Thyroid gland (tissue), 4 donors: Measurements from ENCODE around the gene ABCG1. TPM values are rescaled to one million over a fixed set of nuclear protein-coding genes. Genes with fewer than 3 reads are reported as not detected.

ENCODE experiments used
- DNase-seq, 2 donors: peaks; one replicate each; pipeline ENCODE4 v3.0.0-alpha.2; 2019
- H3K27ac ChIP-seq, 3 donors: fragments of 200-600 bp; sonication (generic); 1 replicate in 2 of 3; 2 replicates in 1 of 3; pipeline ENCODE4 v1.5.1; 2016 to 2019; ENCODE audit warnings: mild to moderate bottlenecking in 1 of 3, moderate library complexity in 1 of 3
- H3K27me3 ChIP-seq: fragments of 200-600 bp; sonication (generic); one replicate; pipeline ENCODE4 v1.5.1; 2019
- H3K36me3 ChIP-seq, 2 donors: fragments of 200-600 bp; sonication (generic); one replicate each; pipeline ENCODE4 v1.5.1; 2016 to 2019
- H3K4me1 ChIP-seq, 2 donors: fragments of 200-600 bp; sonication (generic); one replicate each; pipeline ENCODE4 v1.5.1; 2017 to 2019
- H3K4me3 ChIP-seq, 3 donors: fragments of 200-600 bp; sonication (generic); replicated peaks in 1 of 3; 1 replicate in 2 of 3; 2 replicates in 1 of 3; pipeline ENCODE4 v1.5.1; 2016; ENCODE audit warnings: mild to moderate bottlenecking in 1 of 3
- H3K9me3 ChIP-seq: fragments of 200-600 bp; sonication (generic); one replicate; pipeline ENCODE4 v1.5.1; 2017
- CTCF ChIP-seq, 6 experiments: fragments of 200-600 bp in 3 of 6; fragments of 450-650 bp in 3 of 6; sonication (generic) in 3 of 6; IDR thresholded peaks; one replicate each; pipeline ENCODE4 v1.5.1; 2016 to 2019; ENCODE audit warnings: antibody characterized with exemption in 6 of 6, mild to moderate bottlenecking in 2 of 6, inconsistent platforms in 1 of 6, moderate library complexity in 1 of 6
- POLR2A ChIP-seq, 2 donors: fragments of 450-650 bp; IDR thresholded peaks; one replicate each; pipeline ENCODE4 v1.6.1; 2017; ENCODE audit warnings: antibody characterized with exemption in 2 of 2, mild to moderate bottlenecking in 2 of 2, moderate library complexity in 1 of 2
- WGBS, 2 donors: methylation state at CpG; one replicate each; pipeline ENCODE4 v1.1.5; 2017; 5-methylcytosine and 5-hydroxymethylcytosine counted together
- intact Hi-C: fragments of 100-400 bp; cut with DNase I; formaldehyde crosslinking; loops from one replicate; pipeline ENCODE4 v1.15.1; 2023
- total RNA-seq, 4 donors: library from RNA; depleted of rRNA; stranded (reverse); fragments of >200 nt; gene quantifications; one replicate each; pipeline ENCODE4 v1.2.3, GENCODE V29; 2016

The ABCG1 gene
- total RNA-seq, 4 donors from 2014 or later = 13.8 to 34.1 (median 18.9) TPM

GRCh38 chr21:42242611-42243010 is 23.7 kb downstream of the ABCG1 start:
- Histone ChIP-seq H3K4me3 (no peak overlapping the region), H3K9me3 (no peaks in the 10 kb centered on the region), H3K36me3 (no peaks in the 10 kb centered on the region), H3K4me1 (peaks cover 8 to 22% of the 10 kb centered on the region in 2 donors), H3K27ac (no peak overlapping the region), H3K27me3 (no peaks in the 10 kb centered on the region)
- WGBS, 2 donors = 36 to 67% methylated on average over 9 of the region's 9 CpGs
- intact Hi-C loops = no loop called here
- DNase-seq = peak in 1 of 2 donors; percentile 48
- TF ChIP-seq CTCF (IDR thresholded peaks at IDR 0.05) = no peak
- no peak for TF ChIP-seq POLR2A (IDR thresholded peaks at IDR 0.05)

GRCh38 chr21:42243026-42243425 is 24.1 kb downstream of the ABCG1 start:
- no peak for TF ChIP-seq POLR2A (IDR thresholded peaks at IDR 0.05)
- no peak overlapping the region for H3K4me3 ChIP-seq
- peaks cover 8 to 22% of the 10 kb centered on the region in 2 donors for H3K4me1 ChIP-seq
- no peaks in the 10 kb centered on the region for H3K27me3 ChIP-seq
- H3K9me3 ChIP-seq = no peaks in the 10 kb centered on the region
- intact Hi-C loops = no loop called here
- no peak overlapping the region for H3K27ac ChIP-seq
- WGBS, 2 donors = 81 to 94% methylated on average over 6 of the region's 6 CpGs
- H3K36me3 ChIP-seq = no peaks in the 10 kb centered on the region
- no peak for DNase-seq

- no peaks in the 10 kb centered on the region for H3K9me3 ChIP-seq
- no peaks in the 10 kb centered on the region for H3K36me3 ChIP-seq
- intact Hi-C loops = no loop called here
- no peaks in the 10 kb centered on the region for H3K27me3 ChIP-seq
- peaks cover 8 to 18% of the 10 kb centered on the region in 2 donors for H3K4me1 ChIP-seq
- TF ChIP-seq POLR2A (IDR thresholded peaks at IDR 0.05) = no peak
- TF ChIP-seq CTCF (IDR thresholded peaks at IDR 0.05) = no peak
- 44% methylated on average over 10 of the region's 10 CpGs for WGBS, 2 donors
- no peak for DNase-seq
- H3K27ac ChIP-seq = no peak overlapping the region
- no peak overlapping the region for H3K4me3 ChIP-seq
Measured at GRCh38 chr21:42245331-42246193, 26.6 kb downstream of the ABCG1 start.

GRCh38 chr21:42247716-42248115 is 28.8 kb downstream of the ABCG1 start:
- H3K27ac ChIP-seq = no peak overlapping the region
- H3K9me3 ChIP-seq = no peaks in the 10 kb centered on the region
- H3K4me3 ChIP-seq = no peak overlapping the region
- H3K27me3 ChIP-seq = no peaks in the 10 kb centered on the region
- 75 to 86% methylated on average over 11 of the region's 11 CpGs for WGBS, 2 donors
- DNase-seq = no peak
- intact Hi-C loops = no loop called here
- TF ChIP-seq POLR2A (IDR thresholded peaks at IDR 0.05) = no peak
- TF ChIP-seq CTCF (IDR thresholded peaks at IDR 0.05) = no peak
- peaks cover 2 to 10% of the 10 kb centered on the region in 2 donors for H3K4me1 ChIP-seq
- H3K36me3 ChIP-seq = no peaks in the 10 kb centered on the region

GRCh38 chr21:42248241-42248640 is 29.3 kb downstream of the ABCG1 start:
- H3K9me3 ChIP-seq = no peaks in the 10 kb centered on the region
- H3K4me1 ChIP-seq = peaks cover 0 to 8% of the 10 kb centered on the region in 2 donors
- no peak overlapping the region for H3K27ac ChIP-seq
- TF ChIP-seq POLR2A (IDR thresholded peaks at IDR 0.05) (no peak), CTCF (IDR thresholded peaks at IDR 0.05) (no peak)
- H3K27me3 ChIP-seq = no peaks in the 10 kb centered on the region
- no peak overlapping the region for H3K4me3 ChIP-seq
- intact Hi-C loops = no loop called here
- H3K36me3 ChIP-seq = no peaks in the 10 kb centered on the region
- no peak for DNase-seq
- WGBS, 2 donors = 82 to 84% methylated on average over 8 of the region's 8 CpGs
